NCI-H1694 (cell line): Measurements from ENCODE around the gene TSEN34.
"Not testable (repeated sequence)": the region's sequence is repeated elsewhere in the genome, so short reads cannot be mapped to it uniquely, and the experiment has no call there.

Experiments
- DNase-seq: peaks from one replicate; lab custom pipeline; 2025; lab: John Stamatoyannopoulos, UW

The TSEN34 gene

DNA sequence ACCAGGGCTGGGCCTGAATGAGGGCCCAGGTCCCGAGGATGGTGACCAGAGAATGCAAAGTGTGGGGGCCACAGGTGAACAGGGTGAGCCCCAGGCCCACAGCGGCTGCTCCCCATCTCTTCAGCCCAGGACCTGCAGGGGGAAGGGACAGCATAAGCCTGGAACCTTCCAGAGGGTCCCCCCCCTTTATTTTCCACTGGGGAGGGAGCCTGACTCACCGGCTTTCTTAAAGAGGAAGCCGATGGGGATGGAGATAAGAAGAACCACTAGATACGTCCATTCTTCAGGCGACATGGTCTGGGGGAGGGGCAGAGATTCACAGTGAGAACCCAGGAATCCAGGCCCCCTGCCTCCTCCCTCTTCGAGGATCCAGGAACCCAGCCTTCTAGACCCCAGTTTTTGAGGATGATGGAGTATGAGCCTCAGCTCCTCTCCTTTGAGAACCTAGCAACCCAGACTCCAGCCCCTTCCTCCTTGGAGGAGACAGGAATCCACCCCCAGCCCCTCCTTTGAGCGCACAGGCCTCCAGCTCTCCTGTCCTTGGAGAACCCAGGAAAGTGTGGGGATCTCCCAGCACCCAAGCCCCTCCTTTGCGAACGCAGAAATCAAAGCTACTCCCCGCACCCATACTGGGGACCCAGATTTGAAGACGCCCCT, 2.8 kb upstream of the TSEN34 start:
- DNase-seq, result no peak

DNA sequence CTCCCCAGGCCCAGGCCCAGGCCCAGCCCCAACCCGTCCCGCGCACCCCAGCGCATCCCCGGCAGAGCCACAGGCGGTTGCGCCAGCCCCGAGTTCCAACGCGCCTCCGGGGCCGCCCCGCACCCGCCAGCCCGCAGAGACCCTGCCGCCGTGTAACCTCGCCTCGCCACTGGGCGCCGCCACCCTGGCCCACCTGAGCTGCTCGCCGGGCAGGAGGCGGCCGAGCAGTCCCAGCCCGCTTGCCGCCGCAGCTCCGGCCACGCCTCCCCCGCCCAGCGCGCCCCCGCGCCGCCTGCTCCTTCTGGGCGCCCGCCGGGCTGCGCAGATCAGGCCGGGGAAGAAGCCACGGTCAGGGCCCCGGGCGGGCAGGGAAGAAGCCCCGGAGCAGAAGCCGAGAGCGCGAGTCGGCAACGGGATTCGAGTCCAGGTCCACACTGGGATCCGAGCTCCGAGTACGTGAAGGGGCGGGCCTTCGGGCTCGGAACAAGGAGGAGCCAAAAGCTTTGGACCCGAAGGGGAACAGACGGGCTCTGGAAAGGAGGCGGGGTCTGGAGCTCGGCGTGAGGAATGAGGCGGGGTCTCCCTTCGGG, 1.9 kb upstream of the TSEN34 start, which contains the start of gene MBOAT7:
Gene MBOAT7, minus strand, starts transcription at position 436 of the 590 bp plus-strand sequence. CDS start 1,072 bp downstream, outside the sequence.
- no peak for DNase-seq

DNA sequence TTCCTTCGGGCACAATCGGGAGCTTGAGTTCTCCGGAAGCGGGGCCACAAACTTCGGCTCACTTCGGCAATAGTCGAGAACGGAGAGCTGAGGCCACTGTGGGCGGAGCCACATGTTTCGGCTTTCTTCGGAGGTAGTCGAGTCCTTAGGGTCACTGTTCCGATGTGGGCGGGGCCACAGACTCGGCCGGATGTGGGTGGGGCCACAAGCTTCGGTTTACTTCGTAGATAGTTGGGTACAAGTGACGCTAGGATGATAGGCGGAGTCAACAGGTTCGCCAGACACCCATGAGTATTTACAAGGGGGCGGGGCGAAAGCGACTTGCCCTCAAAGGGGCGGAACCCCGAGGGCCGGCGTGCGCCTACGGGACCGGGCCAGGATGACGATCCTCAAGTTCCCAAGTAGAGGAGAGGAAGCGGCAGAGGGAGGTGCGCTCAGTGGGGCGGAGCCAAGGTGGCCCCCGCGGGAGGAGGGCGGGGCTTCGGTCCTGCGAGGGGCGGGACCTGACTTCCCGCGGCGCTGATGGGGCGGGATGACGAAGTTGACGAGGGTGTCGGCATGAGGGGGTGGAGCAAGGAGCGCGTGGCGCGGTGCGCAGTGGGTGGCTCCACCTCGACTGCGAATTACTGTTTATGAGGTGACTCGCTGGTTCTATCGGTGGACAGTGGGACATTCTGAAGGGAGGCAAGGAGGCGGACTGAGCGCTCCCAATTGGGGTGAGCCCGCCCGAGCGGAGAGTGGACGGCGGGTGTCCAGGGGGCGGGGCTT, 1.2 kb upstream of the TSEN34 start:
- DNase-seq, result peak; percentile 100

DNA sequence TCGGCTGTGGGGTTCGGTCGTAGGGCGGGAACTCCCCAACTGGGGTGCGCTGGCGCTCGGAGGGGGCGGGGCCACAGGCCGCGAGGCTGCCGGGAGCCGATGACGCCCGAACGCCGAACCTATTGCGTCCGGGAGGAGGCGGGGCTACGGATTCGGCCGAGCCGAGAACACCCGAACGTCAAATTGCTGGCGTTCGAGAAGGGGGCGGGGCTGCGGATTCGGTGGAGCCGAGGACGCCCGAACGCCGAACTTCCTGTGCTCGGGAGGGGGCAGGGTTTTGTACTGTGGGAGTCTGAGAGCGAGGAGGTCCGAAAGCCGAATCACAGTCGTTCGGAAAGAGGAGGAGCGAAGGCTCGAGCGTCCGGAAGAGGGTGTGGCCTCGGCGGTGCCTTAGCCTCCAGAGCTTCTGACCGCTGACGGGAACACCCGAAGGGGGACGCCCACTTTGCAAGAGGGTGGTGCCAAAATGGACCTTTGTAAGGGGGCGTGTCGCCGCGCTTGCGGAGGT, 551 bp upstream of the TSEN34 start:
- peak; percentile 99 for DNase-seq

DNA sequence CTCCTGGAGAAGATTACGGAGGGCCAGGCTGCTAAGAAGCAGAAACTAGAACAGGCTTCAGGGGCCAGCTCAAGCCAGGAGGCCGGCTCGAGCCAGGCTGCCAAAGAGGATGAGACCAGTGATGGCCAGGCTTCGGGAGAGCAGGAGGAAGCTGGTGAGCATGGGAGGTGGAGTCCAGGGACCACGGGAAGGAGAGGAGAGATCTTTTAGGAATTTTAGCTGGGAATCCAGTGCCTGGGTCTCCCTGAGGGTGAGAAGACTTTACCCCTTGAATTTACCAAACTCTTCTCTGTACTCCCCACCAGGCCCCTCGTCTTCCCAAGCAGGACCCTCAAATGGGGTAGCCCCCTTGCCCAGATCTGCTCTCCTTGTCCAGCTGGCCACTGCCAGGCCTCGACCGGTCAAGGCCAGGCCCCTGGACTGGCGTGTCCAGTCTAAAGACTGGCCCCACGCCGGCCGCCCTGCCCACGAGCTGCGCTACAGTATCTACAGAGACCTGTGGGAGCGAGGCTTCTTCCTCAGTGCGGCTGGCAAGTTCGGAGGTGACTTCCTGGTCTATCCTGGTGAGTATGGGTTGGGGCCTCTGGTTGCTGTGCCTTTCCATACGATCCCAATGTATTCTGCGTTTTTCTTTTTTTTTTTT, 824 bp downstream of the TSEN34 start:
- DNase-seq, result no peak

DNA sequence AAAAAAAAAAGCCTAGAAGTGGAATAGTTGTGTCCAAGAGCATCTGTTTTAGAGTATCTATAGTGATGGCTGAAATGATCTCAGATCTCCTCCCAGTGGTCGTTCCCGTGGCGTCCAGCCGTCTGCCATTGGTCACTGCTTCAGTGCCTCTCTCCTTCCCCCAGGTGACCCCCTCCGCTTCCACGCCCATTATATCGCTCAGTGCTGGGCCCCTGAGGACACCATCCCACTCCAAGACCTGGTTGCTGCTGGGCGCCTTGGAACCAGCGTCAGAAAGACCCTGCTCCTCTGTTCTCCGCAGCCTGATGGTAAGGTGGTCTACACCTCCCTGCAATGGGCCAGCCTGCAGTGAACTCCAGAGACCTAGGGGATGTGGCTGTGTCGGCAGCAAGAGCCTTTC, 1.9 kb downstream of the TSEN34 start:
- DNase-seq, result no peak

DNA sequence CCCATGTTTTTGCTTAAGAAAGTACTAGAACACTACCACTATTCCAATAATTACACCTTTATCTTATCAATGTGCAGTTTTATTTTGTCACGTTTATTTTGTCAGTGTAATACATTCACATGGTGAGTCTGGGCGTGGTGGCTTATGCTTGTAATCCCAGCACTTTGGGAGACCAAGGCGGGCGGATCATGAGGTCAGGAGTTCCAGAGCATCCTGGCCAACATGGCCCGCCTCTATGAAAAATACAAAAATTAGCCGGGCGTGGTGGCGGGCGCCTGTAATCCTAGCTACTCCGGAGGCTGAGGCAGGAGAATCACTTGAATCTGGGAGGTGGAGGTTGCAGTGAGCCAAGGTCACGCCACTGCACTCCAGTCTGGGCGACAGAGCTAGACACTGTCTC, 3.4 kb downstream of the TSEN34 start:
- DNase-seq, result not testable (repeated sequence)

DNA sequence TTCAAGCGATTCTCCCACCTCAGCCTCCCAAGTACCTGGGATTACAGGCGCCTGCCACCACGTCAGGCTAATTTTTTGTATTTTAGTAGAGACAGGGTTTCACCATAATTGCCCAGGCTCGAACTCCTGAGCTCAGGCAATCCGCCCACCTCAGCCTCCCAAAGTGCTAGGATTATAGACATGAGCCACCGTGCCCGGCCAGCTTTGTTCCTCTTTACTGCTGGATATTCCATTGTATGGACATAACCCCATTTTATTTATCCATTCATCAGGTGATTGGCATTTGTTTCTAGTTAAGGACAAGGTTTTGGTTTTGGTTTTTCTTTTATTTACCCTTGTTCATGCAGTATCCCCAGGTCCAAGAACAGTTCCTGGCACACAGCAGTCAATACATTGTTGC, 5.4 kb downstream of the TSEN34 start:
- no peak for DNase-seq

DNA sequence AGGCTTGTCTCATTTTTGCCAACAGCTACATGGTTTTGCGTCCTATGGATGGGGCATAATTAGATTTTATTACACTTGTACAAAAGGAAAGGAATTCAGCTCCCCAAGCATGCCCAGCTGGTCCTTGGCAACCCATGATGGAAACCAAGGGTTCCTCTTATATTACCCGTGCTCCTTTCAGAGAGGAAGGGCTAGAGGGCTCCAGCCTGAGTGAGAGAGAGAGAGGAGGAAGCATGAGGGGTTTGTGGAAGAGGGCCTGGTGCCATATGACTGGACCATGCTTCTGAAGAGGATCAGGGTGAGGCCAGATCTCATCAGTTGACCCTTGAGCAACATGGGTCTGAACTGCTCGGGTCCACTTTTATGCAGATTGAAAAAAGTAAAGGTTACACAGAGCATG, 6.0 kb downstream of the TSEN34 start:
- DNase-seq, result no peak

DNA sequence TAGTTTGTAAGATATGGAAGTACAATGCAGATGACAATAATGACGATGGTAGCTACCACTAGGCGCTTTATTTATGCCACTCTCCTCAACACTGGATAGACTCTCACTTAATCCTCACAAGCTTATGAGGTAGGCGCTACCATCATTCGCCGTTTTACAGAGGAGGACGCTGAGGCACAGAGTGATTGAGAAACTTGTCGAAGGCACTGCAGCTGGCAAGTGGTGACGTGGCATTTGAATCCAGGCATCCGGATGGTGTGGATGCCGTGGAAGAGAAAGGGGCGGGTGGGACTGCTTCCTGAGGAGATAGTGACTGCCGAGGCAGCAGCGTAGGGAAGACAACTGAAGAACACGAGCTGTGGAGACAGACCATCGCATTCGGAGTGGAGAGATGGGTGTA, 8.3 kb downstream of the TSEN34 start:
- DNase-seq, result no peak

DNA sequence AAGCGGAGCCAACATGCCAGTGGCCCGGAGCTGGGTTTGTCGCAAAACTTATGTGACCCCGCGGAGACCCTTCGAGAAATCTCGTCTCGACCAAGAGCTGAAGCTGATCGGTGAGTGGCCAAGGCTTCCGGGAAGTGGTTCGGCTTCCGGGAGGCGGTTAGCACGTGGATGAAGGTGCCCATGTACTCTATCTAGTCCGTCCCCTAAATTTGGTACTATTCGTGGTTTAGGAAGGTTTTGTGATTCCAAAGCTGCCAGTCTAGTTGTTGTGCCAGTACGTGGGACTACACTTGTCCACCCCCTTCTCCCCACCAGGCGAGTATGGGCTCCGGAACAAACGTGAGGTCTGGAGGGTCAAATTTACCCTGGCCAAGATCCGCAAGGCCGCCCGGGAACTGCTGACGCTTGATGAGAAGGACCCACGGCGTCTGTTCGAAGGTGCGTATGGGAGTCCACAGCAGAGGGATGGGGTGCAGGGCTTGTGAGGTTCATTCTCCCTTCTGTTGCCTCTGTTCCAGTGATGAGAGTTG, 10.1 kb downstream of the TSEN34 start:
- DNase-seq, result no peak

DNA sequence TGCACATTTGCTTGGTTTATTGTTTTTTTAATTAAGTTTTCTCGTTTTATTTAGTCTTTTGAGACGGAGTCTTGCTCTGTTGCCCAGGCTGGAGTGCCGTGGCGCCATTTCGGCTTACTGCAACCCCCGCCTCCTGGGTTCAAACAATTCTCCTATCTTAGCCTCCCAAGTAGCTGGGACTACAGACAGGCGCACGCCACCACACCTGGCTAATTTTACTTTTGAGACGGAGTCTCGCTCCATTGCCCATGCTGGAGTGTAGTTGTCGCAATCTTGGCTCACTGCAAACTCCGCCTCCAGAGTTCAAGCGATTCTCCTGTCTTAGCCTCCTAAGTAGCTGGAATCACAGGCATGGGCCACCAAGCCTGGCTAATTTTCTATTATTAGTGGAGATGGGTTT, 10.9 kb downstream of the TSEN34 start:
- DNase-seq, result no peak

DNA sequence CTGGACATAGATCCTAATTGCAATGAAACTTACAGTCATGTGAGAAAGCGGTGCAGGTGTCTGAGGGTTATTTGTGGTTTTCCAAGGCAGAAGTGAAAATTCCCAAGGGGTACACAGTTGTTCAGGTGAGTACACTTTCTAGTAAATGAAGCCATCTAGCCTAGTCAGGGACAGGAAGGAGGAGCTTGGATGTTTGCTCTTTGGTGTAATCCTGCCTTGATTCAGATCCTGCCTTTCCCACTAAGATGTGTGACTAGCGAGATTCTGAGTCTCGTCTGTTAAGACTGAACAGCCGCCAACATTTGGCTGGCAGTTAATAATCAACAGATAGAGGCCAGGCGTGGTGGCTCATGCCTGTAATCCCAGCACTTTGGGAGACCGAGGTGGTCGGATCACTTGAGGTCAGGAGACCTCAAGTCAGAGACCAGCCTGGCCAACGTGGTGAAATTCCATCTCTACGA, 12.1 kb downstream of the TSEN34 start:
- DNase-seq, result no peak

DNA sequence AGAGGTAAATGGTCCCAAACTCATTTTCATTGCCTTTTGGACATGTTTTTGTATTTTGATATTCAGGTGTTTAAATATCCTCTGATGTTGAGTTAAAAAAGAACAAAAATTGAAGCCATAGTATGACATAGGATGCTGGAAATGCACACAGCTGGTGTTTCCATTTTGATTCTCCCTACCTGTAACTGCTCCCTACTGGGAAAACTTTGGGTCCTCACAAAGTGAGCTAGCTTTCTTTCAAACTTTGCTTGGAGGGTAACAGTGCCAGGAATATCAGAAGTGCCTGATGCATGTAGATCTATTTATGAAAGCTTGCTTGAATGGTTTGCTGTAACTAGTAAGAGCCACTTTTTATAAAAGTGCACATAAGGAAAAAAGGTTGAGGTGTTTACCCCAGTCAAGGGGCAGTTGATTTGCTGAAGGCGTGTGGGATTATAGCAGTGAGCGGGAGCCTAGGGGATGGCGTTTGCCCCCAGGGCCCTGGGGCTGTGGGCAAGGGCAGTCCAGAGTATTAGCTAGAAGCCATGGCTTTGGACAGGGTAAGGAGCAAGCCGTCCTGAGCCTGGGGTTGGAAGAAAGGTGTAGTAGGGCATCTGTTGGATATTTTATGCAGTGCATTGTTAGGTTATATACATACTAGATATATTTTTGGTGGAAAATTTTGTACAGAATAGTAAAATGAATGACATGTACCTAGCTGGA, 13.8 kb downstream of the TSEN34 start:
- DNase-seq, result no peak

DNA sequence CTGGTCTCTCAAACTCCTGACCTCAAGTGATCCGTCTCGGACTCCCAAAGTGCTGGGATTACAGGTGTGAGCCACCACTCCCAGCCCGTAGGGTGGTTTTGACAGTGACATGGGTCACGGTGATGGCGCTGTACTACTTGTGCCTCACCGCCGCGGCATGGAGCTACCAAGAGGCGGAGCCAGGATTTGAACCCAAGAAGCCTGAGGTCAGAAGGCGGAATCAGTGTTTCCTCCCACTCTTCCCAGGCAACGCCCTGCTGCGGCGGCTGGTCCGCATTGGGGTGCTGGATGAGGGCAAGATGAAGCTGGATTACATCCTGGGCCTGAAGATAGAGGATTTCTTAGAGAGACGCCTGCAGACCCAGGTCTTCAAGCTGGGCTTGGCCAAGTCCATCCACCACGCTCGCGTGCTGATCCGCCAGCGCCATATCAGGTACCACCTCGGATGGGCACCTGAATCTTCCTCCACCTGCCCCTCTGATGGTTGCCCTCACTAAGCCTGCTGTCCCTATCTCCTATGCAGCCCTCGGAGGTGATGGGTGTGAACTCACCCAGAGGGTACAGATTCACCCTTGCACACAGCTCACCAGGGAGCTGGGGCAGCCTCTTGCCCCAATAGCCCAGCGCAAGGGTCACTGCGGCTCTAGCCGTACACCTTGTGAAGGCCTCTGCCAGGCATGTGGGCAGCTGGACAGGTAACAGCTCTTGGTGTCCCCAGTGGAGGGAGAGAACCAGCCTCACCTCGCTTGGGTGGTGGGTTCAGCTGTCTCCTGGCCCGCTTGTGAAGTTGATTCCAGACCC, 15.1 kb downstream of the TSEN34 start:
- DNase-seq, result no peak

DNA sequence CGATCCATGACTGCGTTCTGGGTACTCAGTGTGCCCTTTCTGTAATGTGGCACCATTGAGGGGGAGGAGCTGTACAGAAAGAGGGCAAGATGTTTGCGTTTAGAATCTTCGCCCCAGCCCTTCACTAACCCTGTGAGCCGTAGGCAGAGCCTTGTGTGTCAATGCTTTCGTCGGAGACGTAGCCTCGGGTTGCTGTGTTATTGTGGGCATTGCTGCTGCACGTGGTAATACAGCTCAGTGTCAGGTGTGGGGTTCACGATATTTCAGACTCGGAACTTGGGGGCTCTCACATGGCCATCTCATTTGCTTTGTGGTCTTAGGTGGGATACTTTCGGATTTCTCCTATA, 15.7 kb downstream of the TSEN34 start:
- DNase-seq, result no peak

DNA sequence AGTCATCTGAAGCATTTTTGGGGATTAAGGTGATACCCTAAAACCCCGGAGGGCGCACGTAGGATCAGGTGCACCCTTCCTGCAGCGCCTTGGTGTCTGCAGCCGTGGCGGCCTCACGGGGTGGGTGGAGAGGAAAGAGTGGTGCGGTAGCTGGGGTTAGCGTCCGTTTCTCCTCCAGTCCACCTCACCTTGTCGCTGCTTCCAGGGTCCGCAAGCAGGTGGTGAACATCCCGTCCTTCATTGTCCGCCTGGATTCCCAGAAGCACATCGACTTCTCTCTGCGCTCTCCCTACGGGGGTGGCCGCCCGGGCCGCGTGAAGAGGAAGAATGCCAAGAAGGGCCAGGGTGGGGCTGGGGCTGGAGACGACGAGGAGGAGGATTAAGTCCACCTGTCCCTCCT, 16.1 kb downstream of the TSEN34 start:
- not testable (repeated sequence) for DNase-seq

DNA sequence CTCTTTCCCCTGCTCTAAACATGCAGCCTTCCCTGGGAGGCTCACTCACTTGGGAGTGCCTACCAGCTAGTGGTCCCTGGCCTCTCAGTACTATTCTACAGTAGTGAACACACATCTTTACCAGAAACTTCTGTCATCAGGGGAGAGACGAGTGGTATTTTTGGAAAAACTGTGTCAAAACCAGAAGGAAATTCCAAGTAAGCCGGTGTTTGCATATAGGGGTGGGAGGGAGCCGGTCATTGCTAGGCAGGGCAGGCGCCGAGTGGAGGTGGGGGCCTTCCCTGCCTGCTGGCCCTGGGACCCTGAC, 16.5 kb downstream of the TSEN34 start:
- DNase-seq, result no peak

DNA sequence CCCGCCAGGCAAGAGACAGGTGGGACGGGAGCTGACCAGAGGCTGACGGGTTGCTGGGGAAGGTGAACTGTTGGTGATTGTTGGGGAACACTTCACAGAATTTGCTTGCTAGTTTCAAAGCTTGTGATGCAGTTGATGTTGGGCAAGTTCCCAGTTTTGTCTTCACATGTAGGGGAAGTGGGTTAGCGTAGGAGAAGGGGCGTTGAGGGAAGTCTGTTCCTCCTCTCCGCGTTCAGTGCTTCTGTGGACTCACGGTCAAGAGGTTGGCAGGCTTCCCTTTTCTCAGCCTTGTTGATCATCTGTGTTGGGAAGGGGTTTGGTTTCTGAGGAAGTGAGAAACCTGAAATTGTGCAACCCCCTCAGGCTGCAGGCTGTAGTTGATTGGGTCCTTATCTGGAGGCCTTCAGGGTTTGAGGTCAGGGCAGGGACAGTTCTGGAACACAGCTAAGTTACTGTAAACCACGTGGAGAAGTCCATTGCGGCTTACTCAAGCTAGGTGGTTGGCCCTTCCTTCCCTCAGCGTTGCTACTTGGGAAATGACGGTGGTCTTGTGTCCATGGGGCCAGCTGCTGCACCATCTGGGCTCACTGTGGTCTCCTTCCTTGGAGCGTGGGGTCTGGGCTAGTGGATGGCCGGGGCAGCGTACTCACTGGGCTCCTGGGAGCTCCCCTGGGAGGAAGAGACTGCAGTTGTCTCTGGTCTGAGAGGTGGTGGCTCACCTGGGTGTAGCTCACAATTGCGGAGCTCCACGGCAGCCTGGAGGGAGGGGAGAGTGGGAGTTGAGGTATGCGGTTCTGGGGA, 17.1 kb downstream of the TSEN34 start:
- DNase-seq, result no peak

DNA sequence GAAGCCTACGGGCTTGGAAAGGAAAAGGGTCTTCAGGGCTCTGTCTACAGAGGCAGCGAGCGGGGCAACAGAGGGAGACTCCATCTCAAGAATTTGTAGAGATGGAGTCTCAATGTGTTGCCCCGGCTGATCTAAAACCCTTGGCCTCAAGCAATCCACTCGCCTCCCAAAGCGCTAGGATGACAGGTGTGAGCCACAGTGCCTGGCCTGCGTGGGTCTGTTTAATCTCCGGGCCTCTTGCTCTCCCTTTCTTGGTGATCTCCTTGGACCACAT, 17.6 kb downstream of the TSEN34 start:
- no peak for DNase-seq
